HepG2 (cell line): ENCODE data around the gene GGA1. TPM values are rescaled to one million over a fixed set of nuclear protein-coding genes. Genes with fewer than 3 reads are reported as not detected.

Experiments used
- ATF5 ChIP-seq: sonication (generic); formaldehyde crosslinking; IDR thresholded peaks from 2 replicates; pipeline ENCODE4 v1.4.0; 2020; ENCODE audit warnings: mild to moderate bottlenecking, low read depth, missing genetic modification reagents
- HNF1A ChIP-seq, 2 experiments: sonication (generic) in 1 of 2; formaldehyde crosslinking in 1 of 2; IDR thresholded peaks; 2 replicates each; pipeline versions ENCODE4 v1.4.0 to v1.6.1; 2016 to 2020; ENCODE audit warnings: borderline replicate concordance in 1 of 2, low read depth in 1 of 2, mild to moderate bottlenecking in 1 of 2, missing genetic modification reagents in 1 of 2
- IKZF1 ChIP-seq: fragments of 450-650 bp; IDR thresholded peaks from 2 replicates; pipeline ENCODE4 v1.7.1; 2016
- KLF9 ChIP-seq: IDR thresholded peaks from 2 replicates; pipeline ENCODE4 v1.6.1; 2016; ENCODE audit warnings: low read depth
- MAFG ChIP-seq: sonication (generic); formaldehyde crosslinking; IDR thresholded peaks from 2 replicates; pipeline ENCODE4 v1.5.1; 2020; ENCODE audit warnings: mild to moderate bottlenecking, missing genetic modification reagents
- MIER2 ChIP-seq: IDR thresholded peaks from 2 replicates; pipeline ENCODE4 v1.6.1; 2016; ENCODE audit warnings: missing biosample characterization, missing genetic modification reagents
- MZF1 ChIP-seq: sonication (generic); formaldehyde crosslinking; IDR thresholded peaks from 2 replicates; pipeline ENCODE4 v1.8.1; 2023; ENCODE audit warnings: mild to moderate bottlenecking, missing genetic modification reagents, borderline replicate concordance
- PHB2 ChIP-seq: fragments of 450-650 bp; IDR thresholded peaks from 2 replicates; pipeline ENCODE4 v1.6.1; 2018; ENCODE audit not compliant: partially characterized antibody
- PTBP1 ChIP-seq: fragments of 200-400 bp; formaldehyde crosslinking; IDR thresholded peaks from 2 replicates; pipeline ENCODE4 v1.6.1; 2018; ENCODE audit warnings: low read length, low read depth; ENCODE audit not compliant: poor library complexity, severe bottlenecking
- SAP130 ChIP-seq: IDR thresholded peaks from 2 replicates; pipeline ENCODE4 v1.6.1; 2016; ENCODE audit warnings: low read depth
- U2AF1 ChIP-seq: fragments of 200-400 bp; formaldehyde crosslinking; optimal IDR thresholded peaks from 2 replicates; pipeline ENCODE3; 2017; ENCODE audit warnings: mild to moderate bottlenecking, low read depth, low read length
- ZBTB14 ChIP-seq: sonication (generic); formaldehyde crosslinking; IDR thresholded peaks from 2 replicates; pipeline ENCODE4 v1.4.0; 2020; ENCODE audit warnings: missing genetic modification reagents
- ZFP90 ChIP-seq: sonication (generic); formaldehyde crosslinking; IDR thresholded peaks from 2 replicates; pipeline ENCODE4 v1.8.0; 2022; ENCODE audit warnings: missing genetic modification reagents, mild to moderate bottlenecking, inconsistent platforms, borderline replicate concordance
- ZIK1 ChIP-seq: sonication (generic); formaldehyde crosslinking; IDR thresholded peaks from 2 replicates; pipeline ENCODE4 v1.5.0; 2020; ENCODE audit warnings: mild to moderate bottlenecking, low read depth, missing genetic modification reagents, borderline replicate concordance
- ZNF230 ChIP-seq: sonication (generic); formaldehyde crosslinking; IDR thresholded peaks from 2 replicates; pipeline ENCODE4 v1.4.0; 2020; ENCODE audit warnings: mild to moderate bottlenecking, missing genetic modification reagents
- ZNF563 ChIP-seq: sonication (generic); formaldehyde crosslinking; IDR thresholded peaks from 2 replicates; pipeline ENCODE4 v1.8.0; 2022; ENCODE audit warnings: mild to moderate bottlenecking, moderate library complexity, missing genetic modification reagents
- ZSCAN22 ChIP-seq: sonication (generic); formaldehyde crosslinking; IDR thresholded peaks from 2 replicates; pipeline ENCODE4 v1.4.0; 2020; ENCODE audit warnings: mild to moderate bottlenecking, missing genetic modification reagents
- polyA plus RNA-seq, 8 experiments: library from polyadenylated mRNA; depleted of rRNA in 3 of 8; stranded (reverse) in 7 of 8; unstranded in 1 of 8; fragments of >200 nt; fragmentation: Illumina TruSeq in 4 of 8; extraction: Trizol in 4 of 8; gene quantifications; 2 replicates each; pipeline versions ENCODE4 v1.2.1 to v1.2.3, GENCODE V29; 2011 to 2016; ENCODE audit warnings: low read depth in 4 of 8, missing spikeins in 1 of 8, mixed read lengths in 1 of 8; ENCODE audit not compliant: insufficient read depth in 1 of 8
- total RNA-seq, 5 experiments: library from RNA; depleted of rRNA; stranded (reverse); fragments of >200 nt; fragmentation: Illumina TruSeq; extraction: Trizol; gene quantifications; 2 replicates each; pipeline ENCODE4 v1.2.3, GENCODE V29; 2016; ENCODE audit warnings: low read depth in 1 of 5
- TF ChIP-seq, protein P1 (sequence below): sonication (generic); formaldehyde crosslinking; IDR thresholded peaks from 2 replicates; pipeline ENCODE4 v1.4.0; 2020; ENCODE audit warnings: missing genetic modification reagents
- TF ChIP-seq, protein P2 (sequence below): IDR thresholded peaks from 2 replicates; pipeline ENCODE4 v1.6.1; 2018; ENCODE audit warnings: missing genetic modification reagents, mild to moderate bottlenecking, missing compliant biosample characterization

The GGA1 gene
- total and polyA plus RNA-seq, 2 of the 13 experiments (the other 11 are each of a cell fraction or from before 2014, with no cell fraction given): 29.1 to 87.2 TPM

GRCh38 chr22:37633625-37634416 lies 25.2 kb downstream of the GGA1 start (continued):
- TF ChIP-seq, protein P1, sequence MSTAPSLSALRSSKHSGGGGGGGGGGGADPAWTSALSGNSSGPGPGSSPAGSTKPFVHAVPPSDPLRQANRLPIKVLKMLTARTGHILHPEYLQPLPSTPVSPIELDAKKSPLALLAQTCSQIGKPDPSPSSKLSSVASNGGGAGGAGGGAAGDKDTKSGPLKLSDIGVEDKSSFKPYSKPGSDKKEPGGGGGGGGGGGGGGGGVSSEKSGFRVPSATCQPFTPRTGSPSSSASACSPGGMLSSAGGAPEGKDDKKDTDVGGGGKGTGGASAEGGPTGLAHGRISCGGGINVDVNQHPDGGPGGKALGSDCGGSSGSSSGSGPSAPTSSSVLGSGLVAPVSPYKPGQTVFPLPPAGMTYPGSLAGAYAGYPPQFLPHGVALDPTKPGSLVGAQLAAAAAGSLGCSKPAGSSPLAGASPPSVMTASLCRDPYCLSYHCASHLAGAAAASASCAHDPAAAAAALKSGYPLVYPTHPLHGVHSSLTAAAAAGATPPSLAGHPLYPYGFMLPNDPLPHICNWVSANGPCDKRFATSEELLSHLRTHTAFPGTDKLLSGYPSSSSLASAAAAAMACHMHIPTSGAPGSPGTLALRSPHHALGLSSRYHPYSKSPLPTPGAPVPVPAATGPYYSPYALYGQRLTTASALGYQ (CRISPR knock-in tag): no peak
- TF ChIP-seq MAFG (CRISPR knock-in tag): peak; percentile 13; the same call in 1 of the 2 replicates
- TF ChIP-seq MIER2 (CRISPR knock-in tag): no peak; the same call in 1 of the 2 replicates
- TF ChIP-seq ZFP90 (CRISPR knock-in tag): no peak
- TF ChIP-seq IKZF1: no peak
- TF ChIP-seq HNF1A (IDR thresholded peaks at IDR 0.05; ENCODE audit: low read depth): no peak
- peak; percentile 46; the same call in 1 of the 2 replicates for TF ChIP-seq HNF1A (CRISPR knock-in tag; IDR thresholded peaks at IDR 0.05; ENCODE audit: borderline replicate concordance)
- TF ChIP-seq PTBP1: no peak
- no peak; the same call in 1 of the 2 replicates for TF ChIP-seq KLF9 (CRISPR knock-in tag)
- no peak for TF ChIP-seq ZBTB14 (CRISPR knock-in tag)
- peak; percentile 33; the same call in 1 of the 2 replicates for TF ChIP-seq ZNF230 (CRISPR knock-in tag)
- TF ChIP-seq MZF1 (CRISPR knock-in tag): no peak
- peak; percentile 17; the same call in 1 of the 2 replicates for TF ChIP-seq ZNF563 (CRISPR knock-in tag)
- peak; percentile 70 for TF ChIP-seq SAP130 (CRISPR knock-in tag)
- TF ChIP-seq, protein P2, sequence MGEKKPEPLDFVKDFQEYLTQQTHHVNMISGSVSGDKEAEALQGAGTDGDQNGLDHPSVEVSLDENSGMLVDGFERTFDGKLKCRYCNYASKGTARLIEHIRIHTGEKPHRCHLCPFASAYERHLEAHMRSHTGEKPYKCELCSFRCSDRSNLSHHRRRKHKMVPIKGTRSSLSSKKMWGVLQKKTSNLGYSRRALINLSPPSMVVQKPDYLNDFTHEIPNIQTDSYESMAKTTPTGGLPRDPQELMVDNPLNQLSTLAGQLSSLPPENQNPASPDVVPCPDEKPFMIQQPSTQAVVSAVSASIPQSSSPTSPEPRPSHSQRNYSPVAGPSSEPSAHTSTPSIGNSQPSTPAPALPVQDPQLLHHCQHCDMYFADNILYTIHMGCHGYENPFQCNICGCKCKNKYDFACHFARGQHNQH (CRISPR knock-in tag): 0 out of 2 replicates have a peak, but pooled peaks have one; percentile 40
- no peak for TF ChIP-seq ZIK1 (CRISPR knock-in tag)
- TF ChIP-seq ZSCAN22 (CRISPR knock-in tag): peak; percentile 21; the same call in 1 of the 2 replicates
- TF ChIP-seq ATF5 (CRISPR knock-in tag): no peak
- no peak for TF ChIP-seq PHB2
- peak; percentile 33 for TF ChIP-seq U2AF1
